WERI-Rb-1 (cell line): Measurements from ENCODE around the gene ABLIM2.

ENCODE experiments used
- DNase-seq: peaks from one replicate; pipeline ENCODE4 v3.0.0-alpha.2; 2020
- H3K27ac ChIP-seq: fragments of 250-450 bp; sonication (Bioruptor Pico); 2 replicates; pipeline ENCODE4 v1.5.1; 2020; ENCODE audit warnings: mild to moderate bottlenecking, moderate library complexity
- H3K27me3 ChIP-seq: fragments of 250-450 bp; sonication (Bioruptor Pico); 2 replicates; pipeline ENCODE4 v1.5.1; 2021; ENCODE audit warnings: mild to moderate bottlenecking, low read depth, moderate library complexity; ENCODE audit not compliant: insufficient read depth, severe bottlenecking
- H3K36me3 ChIP-seq: fragments of 250-450 bp; sonication (Bioruptor Pico); 2 replicates; pipeline ENCODE4 v1.5.1; 2020; ENCODE audit warnings: mild to moderate bottlenecking, moderate library complexity
- H3K4me3 ChIP-seq: 2 replicates; pipeline ENCODE4 v1.5.1; 2011; ENCODE audit warnings: low read depth, mild to moderate bottlenecking, control low read depth, low read length
- H3K9me3 ChIP-seq: fragments of 250-450 bp; sonication (Bioruptor Pico); 2 replicates; pipeline ENCODE4 v1.5.1; 2021; ENCODE audit warnings: mild to moderate bottlenecking, moderate library complexity; ENCODE audit not compliant: severe bottlenecking
- CTCF ChIP-seq: IDR thresholded peaks from 2 replicates; pipeline ENCODE4 v1.5.1; 2011; ENCODE audit warnings: low read depth, mild to moderate bottlenecking, control low read depth, inconsistent platforms, low read length

ABLIM2 gene

GRCh38 chr4:7971881-7972500 lies 186.6 kb downstream of the ABLIM2 start:
- H3K9me3 ChIP-seq, result no peaks in the 10 kb centered on the region
- H3K4me3 ChIP-seq, result no peak overlapping the region
- TF ChIP-seq CTCF, result no peak
- DNase-seq, result no peak
- H3K27ac ChIP-seq, result no peak overlapping the region
- no peaks in the 10 kb centered on the region for H3K36me3 ChIP-seq
- no peaks in the 10 kb centered on the region for H3K27me3 ChIP-seq

- no peak overlapping the region for H3K27ac ChIP-seq
- H3K27me3 ChIP-seq, result no peaks in the 10 kb centered on the region
- no peaks in the 10 kb centered on the region for H3K9me3 ChIP-seq
- H3K36me3 ChIP-seq, result no peaks in the 10 kb centered on the region
- no peak for DNase-seq
- no peak for TF ChIP-seq CTCF
- H3K4me3 ChIP-seq, result no peak overlapping the region
Measured at GRCh38 chr4:7971159-7971631, 187.4 kb downstream of the ABLIM2 start.

GRCh38 chr4:7970361-7970946 lies 188.2 kb downstream of the ABLIM2 start:
- H3K36me3 ChIP-seq, result no peaks in the 10 kb centered on the region
- no peaks in the 10 kb centered on the region for H3K9me3 ChIP-seq
- no peaks in the 10 kb centered on the region for H3K27me3 ChIP-seq
- no peak overlapping the region for H3K4me3 ChIP-seq
- no peak for TF ChIP-seq CTCF
- no peak overlapping the region for H3K27ac ChIP-seq
- DNase-seq, result no peak

GRCh38 chr4:7968262-7968896 lies 190.2 kb downstream of the ABLIM2 start:
- H3K27ac ChIP-seq, result no peak overlapping the region
- TF ChIP-seq CTCF, result no peak

GRCh38 chr4:7967501-7968261 lies 190.9 kb downstream of the ABLIM2 start:
- no peaks in the 10 kb centered on the region for H3K27me3 ChIP-seq
- no peak for TF ChIP-seq CTCF
- no peak overlapping the region for H3K27ac ChIP-seq
- no peak overlapping the region for H3K4me3 ChIP-seq
- H3K9me3 ChIP-seq, result no peaks in the 10 kb centered on the region
- DNase-seq, result peak; percentile 69
- no peaks in the 10 kb centered on the region for H3K36me3 ChIP-seq

More at GRCh38 chr4:7968262-7968896, 190.2 kb downstream of the ABLIM2 start:
- DNase-seq, result no peak
- no peaks in the 10 kb centered on the region for H3K27me3 ChIP-seq
- H3K4me3 ChIP-seq, result no peak overlapping the region
- no peaks in the 10 kb centered on the region for H3K9me3 ChIP-seq
- H3K36me3 ChIP-seq, result no peaks in the 10 kb centered on the region
